Suprapubic skin (tissue), 4 donors: ENCODE results near the gene CNN2. TPM values are rescaled to one million over a fixed set of nuclear protein-coding genes. Genes with fewer than 3 reads are reported as not detected.

ENCODE experiments used
- DNase-seq, 2 donors: peaks; one replicate each; pipeline ENCODE4 v3.0.0-alpha.2; 2019; ENCODE audit warnings: low spot score in 2 of 2
- H3K27ac ChIP-seq: fragments of 200-600 bp; sonication (generic); one replicate; pipeline ENCODE4 v1.5.1; 2019
- H3K27me3 ChIP-seq: fragments of 200-600 bp; sonication (generic); one replicate; pipeline ENCODE4 v1.5.1; 2019
- H3K36me3 ChIP-seq: fragments of 200-600 bp; sonication (generic); one replicate; pipeline ENCODE4 v1.5.1; 2019
- H3K4me1 ChIP-seq: fragments of 200-600 bp; sonication (generic); one replicate; pipeline ENCODE4 v1.5.1; 2019
- H3K4me3 ChIP-seq: fragments of 200-600 bp; sonication (generic); one replicate; pipeline ENCODE4 v1.5.1; 2019; ENCODE audit warnings: mild to moderate bottlenecking
- H3K9me3 ChIP-seq: fragments of 200-600 bp; sonication (generic); one replicate; pipeline ENCODE4 v1.5.1; 2019
- CTCF ChIP-seq, 2 donors: fragments of 200-600 bp in 1 of 2; fragments of 450-650 bp in 1 of 2; sonication (generic) in 1 of 2; IDR thresholded peaks; one replicate each; pipeline ENCODE4 v1.5.1; 2016 to 2019; ENCODE audit warnings: antibody characterized with exemption in 2 of 2, mild to moderate bottlenecking in 1 of 2, moderate library complexity in 1 of 2
- EP300 ChIP-seq: sonication (generic); formaldehyde crosslinking; IDR thresholded peaks from one replicate; pipeline ENCODE4 v1.6.1; 2017; ENCODE audit warnings: antibody characterized with exemption
- POLR2A ChIP-seq, 2 donors: fragments of 450-650 bp; IDR thresholded peaks; one replicate each; pipeline ENCODE4 v1.6.1; 2017; ENCODE audit warnings: antibody characterized with exemption in 2 of 2, mild to moderate bottlenecking in 2 of 2, moderate library complexity in 2 of 2
- POLR2AphosphoS5 ChIP-seq, 3 donors: sonication (generic); formaldehyde crosslinking; IDR thresholded peaks; one replicate each; pipeline ENCODE4 v1.6.1; 2017; ENCODE audit warnings: antibody characterized with exemption in 3 of 3
- WGBS: methylation state at CpG from one replicate; pipeline ENCODE4 v1.1.5; 2018; 5-methylcytosine and 5-hydroxymethylcytosine counted together
- total RNA-seq, 4 donors: library from RNA; depleted of rRNA; stranded (reverse); fragments of >200 nt; gene quantifications; one replicate each; pipeline ENCODE4 v1.1.0, GENCODE V29; 2016

CNN2 gene
- total RNA-seq, 4 donors from 2014 or later = 44.0 to 75.1 (median 68.4) TPM

DNA sequence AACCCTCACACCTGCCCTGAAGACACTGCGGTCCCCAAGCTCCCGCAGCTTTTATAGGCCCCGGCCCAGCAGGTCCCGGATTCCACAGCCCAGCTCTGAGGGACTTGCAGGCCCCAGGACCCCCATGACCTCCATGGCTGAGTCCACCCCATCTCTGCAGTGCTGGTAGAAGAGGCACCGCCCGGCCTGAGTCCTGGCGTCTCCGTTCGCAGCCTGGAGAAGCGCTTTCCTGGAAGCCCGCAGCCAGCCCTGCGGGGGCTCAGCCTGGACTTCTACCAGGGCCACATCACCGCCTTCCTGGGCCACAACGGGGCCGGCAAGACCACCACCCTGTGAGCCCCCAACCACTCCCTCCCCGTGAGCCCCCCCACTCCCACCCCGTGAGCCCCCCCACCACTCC, 22.7 kb downstream of the CNN2 start:
- H3K4me1 ChIP-seq = no peaks in the 10 kb centered on the region
- DNase-seq = no peak
- no peaks in the 10 kb centered on the region for H3K27me3 ChIP-seq
- 95% methylated on average over 9 of the region's 17 CpGs for WGBS
- peaks cover 10% of the 10 kb centered on the region for H3K36me3 ChIP-seq
- H3K27ac ChIP-seq = no peak overlapping the region
- no peaks in the 10 kb centered on the region for H3K9me3 ChIP-seq
- H3K4me3 ChIP-seq = no peak overlapping the region
- TF ChIP-seq EP300 (no peak), POLR2AphosphoS5 (IDR thresholded peaks at IDR 0.05) (no peak), CTCF (IDR thresholded peaks at IDR 0.05) (no peak), POLR2A (IDR thresholded peaks at IDR 0.05) (no peak)

- H3K4me1 ChIP-seq = no peaks in the 10 kb centered on the region
- 80% methylated on average over 3 of the region's 11 CpGs for WGBS
- H3K27me3 ChIP-seq = no peaks in the 10 kb centered on the region
Measured at GRCh38 chr19:1049800-1050199, 23.4 kb downstream of the CNN2 start.

GRCh38 chr19:1050989-1051788, 24.8 kb downstream of the CNN2 start:
- Histone ChIP-seq H3K27me3 (no peaks in the 10 kb centered on the region), H3K9me3 (peaks cover 4% of the 10 kb centered on the region), H3K36me3 (peaks cover 26% of the 10 kb centered on the region), H3K4me3 (no peak overlapping the region), H3K4me1 (no peaks in the 10 kb centered on the region), H3K27ac (no peak overlapping the region)
- TF ChIP-seq CTCF (IDR thresholded peaks at IDR 0.05) = no peak
- no peak for TF ChIP-seq EP300
- no peak for TF ChIP-seq POLR2AphosphoS5 (IDR thresholded peaks at IDR 0.05)
- TF ChIP-seq POLR2A (IDR thresholded peaks at IDR 0.05) = no peak
- no peak for DNase-seq
- whole genome bisulfite sequencing = 88% methylated on average over 17 of the region's 31 CpGs

More at GRCh38 chr19:1049800-1050199, 23.4 kb downstream of the CNN2 start:
- Histone ChIP-seq H3K36me3 (peaks cover 16% of the 10 kb centered on the region), H3K27ac (no peak overlapping the region), H3K4me3 (no peak overlapping the region), H3K9me3 (no peaks in the 10 kb centered on the region)
- no peak for TF ChIP-seq POLR2A (IDR thresholded peaks at IDR 0.05)
- TF ChIP-seq EP300 = no peak
- TF ChIP-seq POLR2AphosphoS5 (IDR thresholded peaks at IDR 0.05) = no peak
- TF ChIP-seq CTCF (IDR thresholded peaks at IDR 0.05) = no peak
- DNase-seq = no peak

- H3K9me3 ChIP-seq = peaks cover 7% of the 10 kb centered on the region
- 86% methylated on average over 7 of the region's 17 CpGs for WGBS
- H3K36me3 ChIP-seq = peaks cover 27% of the 10 kb centered on the region
- no peaks in the 10 kb centered on the region for H3K27me3 ChIP-seq
- no peak overlapping the region for H3K4me3 ChIP-seq
- H3K27ac ChIP-seq = no peak overlapping the region
- H3K4me1 ChIP-seq = no peaks in the 10 kb centered on the region
- TF ChIP-seq POLR2AphosphoS5 (IDR thresholded peaks at IDR 0.05) (no peak), EP300 (no peak), POLR2A (IDR thresholded peaks at IDR 0.05) (no peak), CTCF (IDR thresholded peaks at IDR 0.05) (no peak)
- no peak for DNase-seq
Measured at GRCh38 chr19:1051791-1052190, 25.4 kb downstream of the CNN2 start.

DNA sequence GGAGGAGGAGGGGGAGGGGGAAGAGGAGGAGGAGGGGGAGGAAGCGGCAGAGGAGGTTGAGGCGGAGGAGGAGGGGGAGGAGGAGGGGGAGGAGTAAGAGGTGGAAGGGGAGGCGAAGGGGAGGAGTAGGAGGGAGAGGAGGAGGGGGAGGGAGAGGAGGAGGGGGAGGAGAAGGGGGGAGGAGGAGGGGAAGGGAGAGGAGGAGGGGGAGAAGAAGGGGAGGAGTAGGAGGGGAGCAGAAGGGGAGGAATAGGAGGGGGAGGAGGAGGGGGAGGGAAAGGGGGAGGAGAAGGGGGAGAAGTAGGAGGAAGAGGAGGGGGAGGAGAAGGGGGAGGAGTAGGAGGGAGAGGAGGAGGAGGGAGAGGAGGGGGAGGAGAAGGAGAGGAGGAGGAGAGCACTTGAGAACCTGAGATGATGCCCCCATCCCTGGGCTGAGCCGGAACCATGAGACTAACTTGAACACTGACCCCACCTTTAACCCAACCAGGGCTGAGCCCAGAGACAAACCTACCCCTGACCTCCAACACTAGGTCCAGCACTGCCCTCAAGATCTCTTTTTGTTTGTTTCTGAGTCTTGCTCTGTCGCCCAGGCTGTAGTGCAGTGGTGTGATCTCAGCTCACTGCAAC, 26.1 kb downstream of the CNN2 start:
- Histone ChIP-seq H3K4me1 (no peaks in the 10 kb centered on the region), H3K27me3 (no peaks in the 10 kb centered on the region), H3K36me3 (peaks cover 28% of the 10 kb centered on the region), H3K9me3 (peaks cover 13% of the 10 kb centered on the region), H3K4me3 (no peak overlapping the region), H3K27ac (no peak overlapping the region)
- no peak for DNase-seq
- WGBS = 96% methylated on average over 2 of the region's 5 CpGs
- no peak for TF ChIP-seq POLR2A (IDR thresholded peaks at IDR 0.05)
- TF ChIP-seq POLR2AphosphoS5 (IDR thresholded peaks at IDR 0.05) = no peak
- no peak for TF ChIP-seq CTCF (IDR thresholded peaks at IDR 0.05)
- TF ChIP-seq EP300 = no peak
